Measurements from ENCODE around the gene FAM72D.
"Not testable (repeated sequence)": the region's sequence is repeated elsewhere in the genome, so short reads cannot be mapped to it uniquely, and the experiment has no call there.

The FAM72D gene

DNA sequence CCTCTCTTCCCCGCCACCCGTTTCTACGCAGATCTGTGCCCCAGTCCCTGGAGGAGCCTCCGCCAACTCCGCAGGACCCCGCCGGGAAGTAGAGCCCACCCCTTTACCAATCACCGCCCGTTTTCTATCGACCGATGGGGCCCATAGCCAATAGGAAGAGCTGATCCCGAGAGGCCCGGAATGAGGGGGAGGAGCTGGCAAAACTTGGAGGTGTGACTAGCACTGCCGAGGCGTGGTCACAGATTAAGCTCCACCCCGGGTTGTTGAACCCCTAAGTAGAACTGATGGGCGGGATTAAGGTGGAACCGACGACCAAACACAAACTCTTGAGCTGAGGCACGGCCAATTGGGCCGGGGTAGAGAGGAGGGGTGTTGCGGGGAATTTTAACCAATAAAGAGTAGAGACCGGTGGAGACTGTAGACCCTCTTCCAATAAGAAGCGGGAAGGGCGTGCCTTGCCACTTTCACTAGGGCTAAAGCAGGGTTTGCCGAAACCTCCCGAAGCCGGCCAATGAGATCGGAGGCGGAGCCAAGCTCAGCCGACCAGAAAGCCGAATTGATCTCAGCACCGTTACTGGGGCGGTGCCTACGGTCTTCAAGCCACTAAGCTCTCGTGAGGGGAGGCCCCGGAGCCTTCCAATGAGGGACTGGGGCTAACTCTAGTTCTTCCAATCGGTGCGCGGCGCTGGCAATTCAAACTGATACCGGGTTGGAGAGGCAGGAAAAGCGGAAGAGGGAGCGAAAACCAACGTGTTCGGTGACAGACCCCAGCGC is at the start of gene FAM72D, which contains the start of gene SRGAP2B:
FAM72D (plus strand) TSS at position 691 of the 774 bp plus-strand sequence. CDS start 874 bp downstream, outside the sequence.
SRGAP2B (minus strand) TSS at position 45 of the 774 bp plus-strand sequence. CDS start 2,427 bp downstream, outside the sequence.
- CTCF ChIA-PET; H3K27ac ChIP-seq; POLR2A ChIA-PET (ENCODE audit: low non-redundant PET); DNase-seq (ENCODE audit: low spot score): not testable (repeated sequence)

DNA sequence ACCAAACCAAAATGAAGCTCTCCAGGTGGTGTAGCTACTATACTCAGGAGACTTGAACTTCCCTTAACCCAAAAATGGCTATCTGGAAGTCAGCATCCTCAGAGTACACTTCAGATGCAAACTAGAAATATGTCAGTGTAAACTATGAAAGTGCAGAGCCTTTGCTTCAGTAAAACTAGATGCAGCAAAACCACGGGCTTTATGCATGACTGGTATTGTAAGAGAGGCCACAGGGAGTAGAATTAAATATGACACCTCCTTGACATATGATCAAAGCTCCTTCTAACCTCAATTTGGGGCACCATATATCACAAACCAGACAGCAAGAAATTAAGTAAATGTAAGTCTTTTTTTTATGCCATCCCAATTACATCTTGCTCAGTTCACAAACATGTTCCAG is 48.2 kb upstream of the FAM72D start:
- H3K27ac ChIP-seq; CTCF ChIA-PET; POLR2A ChIA-PET (ENCODE audit: low non-redundant PET); DNase-seq (ENCODE audit: low spot score): not testable (repeated sequence)

DNA sequence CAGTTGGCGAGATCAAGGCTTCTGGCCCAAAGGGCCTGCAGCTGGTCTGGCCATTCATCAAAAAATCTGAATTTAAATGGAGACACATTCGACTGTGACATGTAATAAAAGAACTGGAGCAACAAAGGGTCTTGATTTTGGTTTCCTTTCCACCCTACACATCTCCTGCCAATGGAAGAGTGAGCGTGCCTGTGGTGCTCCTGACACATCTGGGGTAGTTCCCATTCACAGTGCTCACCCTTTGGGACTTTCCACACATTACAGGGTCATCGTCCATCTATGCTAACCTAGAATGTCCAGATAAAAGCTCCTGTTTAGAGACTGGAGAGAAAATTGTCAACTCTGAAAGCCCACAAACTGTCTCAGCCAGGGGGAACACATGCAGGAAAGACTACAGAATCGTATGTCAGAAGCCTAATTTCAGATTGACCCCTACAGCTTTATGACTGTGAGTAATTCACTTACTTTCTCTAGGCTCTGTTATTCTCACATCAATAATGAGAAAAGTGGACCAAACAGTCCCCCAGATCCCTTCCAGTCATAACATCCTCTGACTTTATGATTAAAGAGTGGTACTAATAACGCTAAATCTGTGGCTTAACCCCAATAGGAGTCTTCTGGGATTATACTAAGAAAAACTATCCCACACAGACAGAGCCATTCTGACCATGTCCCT is 47.5 kb upstream of the FAM72D start:
- DNase-seq (ENCODE audit: low spot score); CTCF ChIA-PET; H3K27ac ChIP-seq; POLR2A ChIA-PET (ENCODE audit: low non-redundant PET): not testable (repeated sequence)

DNA sequence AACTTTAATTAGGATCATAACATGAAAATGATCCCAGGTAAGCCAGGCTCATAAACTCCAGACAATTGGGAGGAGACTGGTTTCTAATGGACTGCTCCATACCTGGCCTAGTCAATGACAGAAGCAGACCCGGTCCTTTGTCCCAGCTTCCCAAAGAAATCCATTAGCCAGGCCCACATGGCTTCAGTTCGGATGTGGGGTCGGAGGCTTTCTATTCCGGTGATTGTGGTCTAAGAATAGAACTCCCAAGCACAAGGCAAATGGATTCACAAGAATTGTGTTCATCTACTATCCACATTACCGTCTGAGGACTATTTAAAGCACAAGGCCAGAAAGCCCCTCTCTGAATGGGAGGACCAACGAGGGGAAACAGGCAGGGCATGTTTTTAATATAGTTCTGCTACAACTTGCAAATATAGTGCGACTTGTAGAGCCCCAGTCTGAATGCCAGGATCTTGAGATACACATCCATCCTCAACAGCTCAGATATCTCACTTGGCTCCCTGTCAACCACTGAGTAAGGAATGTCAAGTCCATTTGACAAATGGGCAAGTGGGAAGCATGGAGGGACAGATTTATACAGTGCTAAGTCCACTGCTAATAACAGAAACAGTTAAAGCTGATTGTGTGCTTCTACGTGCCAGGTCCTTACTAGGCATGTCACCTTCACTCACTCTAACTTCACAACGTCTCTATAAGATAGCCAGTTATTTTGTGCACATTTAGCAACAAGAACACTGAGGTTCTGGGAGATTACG is 43.6 kb upstream of the FAM72D start:
- POLR2A ChIA-PET (ENCODE audit: low non-redundant PET); DNase-seq (ENCODE audit: low spot score); CTCF ChIA-PET; H3K27ac ChIP-seq: not testable (repeated sequence)

DNA sequence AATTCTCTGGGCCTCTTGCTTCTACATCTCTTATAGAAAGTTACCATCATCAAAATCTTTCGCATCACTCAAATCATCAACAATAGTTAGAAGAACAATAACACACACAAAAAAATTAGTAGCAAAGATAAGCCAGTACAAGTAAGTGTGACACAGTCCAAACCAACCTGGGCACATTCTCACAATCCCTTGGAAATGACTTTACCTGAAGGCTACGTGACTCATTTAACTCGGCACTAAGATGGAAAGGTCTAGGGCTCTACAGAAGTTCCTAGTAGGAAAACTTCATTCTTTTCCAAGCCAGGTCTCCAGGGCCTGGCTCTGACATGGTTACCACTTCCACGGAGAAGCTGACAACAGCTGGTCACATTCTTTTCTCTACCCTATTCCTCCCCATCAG is 42.3 kb upstream of the FAM72D start:
- H3K27ac ChIP-seq; POLR2A ChIA-PET (ENCODE audit: low non-redundant PET); DNase-seq (ENCODE audit: low spot score); CTCF ChIA-PET: not testable (repeated sequence)

DNA sequence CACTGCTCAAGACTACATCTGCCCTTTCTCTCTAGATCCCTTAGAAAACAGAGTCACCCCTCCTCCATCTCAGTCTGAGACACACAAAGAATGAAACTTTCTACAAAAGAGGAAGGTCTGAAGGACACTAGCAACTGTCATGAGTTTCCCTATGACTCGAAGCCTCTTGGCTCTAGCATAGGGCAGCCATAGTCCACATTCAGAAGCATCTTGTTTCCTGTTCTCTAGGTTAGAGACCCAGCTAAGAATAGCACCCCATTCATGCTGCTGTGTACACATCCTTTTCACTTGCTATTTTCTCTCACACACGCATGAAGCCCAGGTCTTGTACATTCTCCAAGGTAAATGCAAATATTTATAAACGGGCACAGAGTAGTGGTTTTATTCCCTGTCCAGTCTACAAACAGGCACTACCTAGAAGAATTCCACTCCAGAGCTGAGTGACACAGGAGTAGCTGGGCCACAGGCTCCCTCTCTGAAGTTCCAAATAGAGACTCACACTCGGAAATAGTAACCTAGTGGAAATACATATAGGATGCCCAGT is 40.5 kb upstream of the FAM72D start:
- CTCF ChIA-PET; H3K27ac ChIP-seq; POLR2A ChIA-PET (ENCODE audit: low non-redundant PET); DNase-seq (ENCODE audit: low spot score): not testable (repeated sequence)

DNA sequence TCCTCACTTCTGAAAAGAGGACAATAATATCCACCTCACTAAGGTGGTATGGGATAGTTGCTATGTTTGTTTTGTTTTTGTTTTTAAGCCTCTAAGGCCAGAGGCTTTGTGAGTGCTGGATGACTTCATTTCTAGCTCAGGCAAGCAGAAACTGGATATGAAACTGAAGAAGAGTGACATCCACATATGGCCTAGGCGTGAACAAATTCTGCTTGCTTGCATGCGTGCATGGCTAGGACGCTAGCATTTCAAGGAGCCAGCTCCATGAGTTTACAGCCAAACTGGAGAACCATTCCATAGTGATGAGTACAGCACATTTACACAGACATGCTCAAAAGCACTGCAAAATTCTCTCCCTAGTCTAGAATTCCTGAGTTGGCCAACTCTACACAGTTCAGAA is 37.6 kb upstream of the FAM72D start:
- H3K27ac ChIP-seq; DNase-seq (ENCODE audit: low spot score); POLR2A ChIA-PET (ENCODE audit: low non-redundant PET); CTCF ChIA-PET: not testable (repeated sequence)

DNA sequence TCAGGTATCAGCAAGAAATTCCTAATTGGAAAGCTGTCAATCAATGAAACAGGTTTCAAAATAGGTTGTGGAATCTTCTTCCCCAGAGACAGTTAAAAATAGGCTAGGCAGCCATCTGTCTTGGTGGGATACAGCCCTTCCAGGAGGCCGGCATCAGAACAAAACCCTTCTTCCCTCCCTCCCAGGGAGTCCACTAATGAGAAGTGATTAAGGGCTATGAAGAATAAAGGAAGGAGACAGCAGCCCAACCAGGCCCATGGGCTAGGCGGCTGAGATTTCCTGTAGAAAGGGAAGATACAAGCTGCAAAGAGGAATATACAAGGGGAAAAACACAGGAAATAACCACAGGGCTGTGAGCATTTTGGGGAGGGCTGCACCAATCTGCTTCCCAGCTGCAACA is 32.5 kb upstream of the FAM72D start:
- H3K27ac ChIP-seq; DNase-seq (ENCODE audit: low spot score); POLR2A ChIA-PET (ENCODE audit: low non-redundant PET); CTCF ChIA-PET: not testable (repeated sequence)

DNA sequence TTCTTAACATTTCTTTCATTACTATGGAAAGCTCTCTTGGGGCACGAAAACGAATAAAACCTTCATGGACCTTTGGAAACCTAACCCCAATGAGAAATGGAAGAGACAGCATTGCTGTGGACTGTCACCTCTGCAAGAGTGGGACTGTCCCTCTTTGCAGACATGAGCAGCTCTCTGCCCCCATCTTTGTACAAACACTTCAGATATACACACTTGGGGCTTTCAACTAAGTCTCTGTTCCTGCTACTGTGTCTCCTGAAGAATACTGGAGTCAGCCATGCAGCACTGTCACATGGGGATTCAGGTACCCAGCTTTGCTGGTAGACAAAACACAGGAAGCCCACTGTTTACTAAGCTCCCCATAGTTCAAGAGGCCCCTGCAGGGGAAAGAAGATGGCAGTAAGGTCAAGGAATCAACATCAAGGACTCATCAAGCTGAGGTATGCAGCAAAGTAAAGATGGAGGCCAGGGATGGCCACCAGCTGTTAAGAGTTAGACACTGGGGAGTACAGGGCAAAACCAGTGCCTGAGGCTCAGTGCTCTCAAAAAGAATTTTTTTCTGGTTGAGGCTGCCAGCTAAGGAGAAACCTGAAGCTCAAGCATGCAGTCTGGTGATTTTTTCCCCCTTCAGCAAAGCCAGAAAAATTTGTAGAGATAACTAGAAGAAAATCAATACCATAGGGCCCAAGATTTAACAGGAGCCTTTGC is 31.7 kb upstream of the FAM72D start:
- POLR2A ChIA-PET (ENCODE audit: low non-redundant PET); CTCF ChIA-PET: not testable (repeated sequence)

DNA sequence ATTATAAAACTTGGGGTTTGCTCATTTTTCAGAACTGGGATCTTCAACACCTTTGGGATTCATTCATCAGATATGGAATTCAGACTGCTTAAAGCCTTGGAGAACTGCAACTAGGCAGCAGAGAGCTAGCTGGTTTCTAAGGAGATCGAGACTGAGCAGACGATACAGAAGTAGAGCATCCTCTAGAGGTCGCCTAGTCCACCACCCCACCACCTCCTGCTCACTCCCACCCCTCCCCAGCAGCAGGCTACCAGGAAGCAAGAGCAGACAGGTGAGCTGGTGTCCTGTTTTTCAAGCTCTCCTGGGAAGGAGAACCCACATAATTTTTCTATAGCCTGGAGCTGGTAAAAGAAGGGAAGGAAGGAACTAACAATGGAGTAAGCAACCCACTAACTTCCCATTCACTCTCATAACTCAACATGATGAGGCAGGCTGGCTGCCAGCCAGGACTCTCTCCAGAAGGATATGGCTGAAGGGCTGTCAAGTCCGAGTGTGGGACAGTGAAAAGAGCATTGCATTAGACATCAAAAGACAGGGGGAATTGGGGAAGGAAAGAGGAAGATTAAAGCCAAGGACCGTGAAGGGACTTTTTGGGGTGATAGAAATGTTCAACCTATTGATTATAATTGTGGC is 30.5 kb upstream of the FAM72D start:
- DNase-seq (ENCODE audit: low spot score); CTCF ChIA-PET; H3K27ac ChIP-seq; POLR2A ChIA-PET (ENCODE audit: low non-redundant PET): not testable (repeated sequence)

More for the DNA sequence above, 31.7 kb upstream of the FAM72D start:
- not testable (repeated sequence) for DNase-seq (ENCODE audit: low spot score); H3K27ac ChIP-seq

DNA sequence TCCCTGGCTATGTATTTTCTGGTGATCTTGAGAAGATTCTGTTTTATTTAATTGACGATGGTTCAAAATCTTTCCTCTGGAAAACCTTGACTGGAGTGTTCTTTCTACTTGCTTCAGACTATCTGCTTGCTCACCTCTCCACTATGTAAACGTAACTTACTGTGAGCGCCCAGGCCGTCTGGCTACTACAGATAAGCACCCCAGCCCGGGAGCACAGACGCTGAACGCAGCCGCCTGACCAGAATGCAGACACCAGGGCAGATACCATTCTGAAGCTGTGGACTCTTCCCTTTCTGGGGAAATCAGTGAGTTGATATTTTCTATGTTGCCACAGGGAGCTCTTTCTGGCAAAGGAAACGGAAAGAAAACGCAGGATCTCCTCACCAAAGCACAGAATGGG is 29.3 kb upstream of the FAM72D start:
- DNase-seq (ENCODE audit: low spot score); POLR2A ChIA-PET (ENCODE audit: low non-redundant PET); CTCF ChIA-PET; H3K27ac ChIP-seq: not testable (repeated sequence)

DNA sequence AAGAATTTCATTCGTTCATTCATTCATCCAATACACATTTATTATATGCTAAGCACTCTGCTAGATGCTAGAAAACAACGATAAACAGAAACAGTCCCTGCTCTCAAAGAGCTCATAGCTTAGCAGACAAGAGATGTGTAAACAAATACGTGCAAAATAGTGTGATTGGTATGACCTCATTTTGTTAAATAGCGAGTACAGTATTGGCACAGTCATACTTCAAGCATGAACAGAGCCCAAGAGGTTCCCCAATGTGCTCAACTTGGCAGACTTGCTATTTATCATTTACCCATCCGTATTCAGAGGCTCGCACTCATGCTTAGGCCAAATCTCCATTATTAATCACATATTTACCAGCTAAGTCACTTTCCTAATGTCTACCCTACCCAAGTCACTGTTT is 24.2 kb upstream of the FAM72D start:
- H3K27ac ChIP-seq; POLR2A ChIA-PET (ENCODE audit: low non-redundant PET); CTCF ChIA-PET; DNase-seq (ENCODE audit: low spot score): not testable (repeated sequence)

DNA sequence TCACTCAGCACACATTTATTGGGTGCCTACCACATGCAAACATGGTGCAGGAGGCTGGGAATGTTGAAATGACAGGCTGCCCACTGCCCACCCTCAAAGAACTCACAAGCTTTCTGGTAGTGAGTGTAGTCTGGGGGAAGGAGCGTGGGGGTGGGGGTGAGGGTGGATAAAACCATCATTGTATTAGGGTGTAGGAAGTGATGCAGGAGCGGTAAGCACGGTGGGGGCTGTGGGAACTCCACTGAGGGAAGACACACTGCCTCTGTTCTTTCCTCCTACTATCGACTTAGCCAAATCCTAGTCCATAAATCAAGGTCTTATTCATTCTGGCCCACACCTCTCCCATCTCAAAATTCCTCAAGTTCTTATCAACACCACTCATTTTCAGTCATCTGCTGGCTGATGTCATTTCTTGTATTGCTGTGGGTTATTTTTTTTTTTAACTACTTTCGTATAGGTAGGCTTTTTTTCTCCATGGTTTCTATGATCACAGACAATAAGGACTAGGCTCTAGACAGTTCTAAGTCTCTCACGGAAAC is 21.7 kb upstream of the FAM72D start:
- DNase-seq (ENCODE audit: low spot score); H3K27ac ChIP-seq; CTCF ChIA-PET; POLR2A ChIA-PET (ENCODE audit: low non-redundant PET): not testable (repeated sequence)

DNA sequence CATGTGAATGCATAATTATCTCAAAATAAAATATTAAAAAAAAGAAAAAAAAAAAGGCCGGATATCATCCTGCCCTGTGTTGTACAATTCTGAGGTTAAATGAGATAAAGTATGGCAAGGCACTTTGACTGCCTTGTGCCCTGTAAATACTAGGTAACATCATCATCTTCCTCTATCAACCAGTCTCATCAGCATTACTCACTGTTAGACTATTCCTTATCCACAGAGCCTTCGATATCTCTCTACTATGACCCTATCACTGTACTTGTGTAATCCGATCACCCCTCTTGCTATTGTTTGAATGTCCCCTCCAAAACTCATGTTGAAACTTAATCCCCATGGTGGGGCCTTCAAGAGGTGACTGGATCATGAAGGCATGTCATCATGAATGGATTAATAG is 18.9 kb upstream of the FAM72D start:
- H3K27ac ChIP-seq; DNase-seq (ENCODE audit: low spot score); CTCF ChIA-PET; POLR2A ChIA-PET (ENCODE audit: low non-redundant PET): not testable (repeated sequence)

DNA sequence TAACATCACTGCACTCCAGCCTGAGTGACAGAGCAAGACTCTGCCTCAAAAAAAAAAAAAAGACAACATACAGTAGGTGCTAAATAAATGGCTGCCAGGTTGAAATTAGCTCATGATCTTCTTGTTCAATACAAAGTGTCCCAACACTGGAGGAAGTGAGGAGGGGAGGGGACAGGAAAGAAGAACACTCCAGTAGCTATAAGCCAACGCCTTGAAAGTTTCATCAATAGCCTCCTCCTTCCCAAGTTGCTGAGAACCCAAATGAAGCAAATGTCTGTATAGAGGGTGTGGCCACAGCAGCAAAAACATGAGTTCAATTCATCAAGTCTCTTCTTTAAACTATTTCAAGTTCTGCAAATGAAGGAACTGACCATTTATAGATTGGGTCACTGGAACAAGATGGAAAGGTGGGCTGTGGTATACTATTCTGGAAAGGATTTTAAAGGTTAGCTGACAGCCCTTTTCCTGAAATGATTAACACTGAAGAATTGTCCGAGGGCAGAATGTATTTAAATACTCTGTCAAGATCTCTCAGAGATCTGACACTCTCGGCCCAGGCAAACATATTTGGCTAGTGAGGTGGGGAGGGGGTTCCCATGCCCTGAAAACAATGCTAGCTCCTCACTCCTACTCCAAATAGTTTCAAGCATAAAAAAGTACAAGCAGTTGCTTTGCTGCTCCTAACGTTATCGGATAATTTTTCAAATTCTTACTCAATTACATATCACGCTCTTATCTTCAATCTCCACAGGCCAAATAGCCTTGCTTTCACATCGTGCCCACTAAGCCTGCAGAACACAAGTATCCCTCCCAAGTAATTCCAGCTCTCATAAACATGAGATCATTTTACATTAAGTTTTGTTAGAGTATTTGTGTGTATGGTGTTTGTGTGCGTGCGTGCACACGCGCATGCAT is 17.6 kb upstream of the FAM72D start:
- DNase-seq (ENCODE audit: low spot score); CTCF ChIA-PET; H3K27ac ChIP-seq; POLR2A ChIA-PET (ENCODE audit: low non-redundant PET): not testable (repeated sequence)
